Measurements from ENCODE around the gene TEX19. TPM values are rescaled to one million over a fixed set of nuclear protein-coding genes. Genes with fewer than 3 reads are reported as not detected.

Gene TEX19
- total and polyA plus RNA-seq, 2 experiments from 2014 or later: 0.10 to 0.66 TPM

DNA sequence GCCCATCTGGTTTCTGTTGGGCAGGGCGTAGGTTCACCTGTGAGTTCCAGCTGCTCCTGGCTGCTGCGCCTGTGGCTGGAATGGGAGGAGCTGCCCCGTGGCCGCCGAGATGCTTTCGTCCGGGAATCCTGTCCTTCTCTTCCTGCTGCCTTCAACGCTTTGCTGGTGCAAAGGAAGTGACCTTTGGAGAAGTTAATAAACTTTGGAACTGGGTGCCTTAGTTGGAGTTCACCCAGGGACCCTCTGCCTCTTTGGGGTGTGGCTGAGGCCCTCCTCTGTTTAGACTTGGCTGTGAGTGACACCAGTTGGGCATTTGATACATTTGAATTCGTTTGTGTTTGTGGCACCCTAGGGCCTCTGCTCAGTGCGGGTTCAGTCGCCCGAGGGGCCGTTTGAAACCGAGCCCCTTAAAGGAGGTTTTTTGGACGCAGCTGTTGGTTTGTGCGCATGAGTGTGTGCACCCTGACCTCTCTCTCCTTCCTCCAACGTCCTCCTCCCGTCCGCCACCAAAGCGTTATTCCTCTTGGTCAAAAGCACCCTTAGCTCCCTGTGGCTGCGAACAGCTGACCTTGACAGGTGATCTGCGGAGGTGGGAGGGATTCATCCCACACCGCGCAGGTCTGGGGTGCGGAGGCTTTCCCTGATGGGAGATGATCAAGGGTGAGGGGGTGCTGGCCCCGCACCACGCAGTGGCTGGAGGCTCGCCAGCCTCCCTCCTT lies 16.5 kb upstream of the TEX19 start:
- Mint-ChIP-seq H3K4me1 (peaks cover 13% of the 10 kb centered on the region; the same call in 2 of the 3 replicates), H3K4me3 (no peak overlapping the region), H3K27ac (no peak overlapping the region), H3K27me3 (ENCODE audit: insufficient read depth, low read depth, poor library complexity) (peaks cover 18% of the 10 kb centered on the region), H3K9me3 (peaks cover 15% of the 10 kb centered on the region), H3K36me3 (ENCODE audit: low read depth) (peaks cover 4% of the 10 kb centered on the region)
- Histone ChIP-seq H3K36me3 (ENCODE audit: insufficient read depth) (no peaks in the 10 kb centered on the region), H2AFZ (no peak overlapping the region), H4K20me1 (replicated peaks; ENCODE audit: insufficient read depth) (0 out of 2 replicates have a peak, but pooled peaks cover under 1% of the 10 kb centered on the region), H3K79me2 (replicated peaks; ENCODE audit: insufficient read depth) (no peaks in the 10 kb centered on the region), H3K4me2 (no peak overlapping the region), H3K4me3 (no peak overlapping the region), H3K4me1 (ENCODE audit: insufficient read depth) (no peaks in the 10 kb centered on the region), H3K27ac (ENCODE audit: low read depth) (no peak overlapping the region), H3K9me2 (ENCODE audit: insufficient read depth) (no peaks in the 10 kb centered on the region), H3K27me3 (ENCODE audit: insufficient read depth) (peaks cover 5% of the 10 kb centered on the region; the same call in 1 of the 2 replicates), H3F3A (replicated peaks; ENCODE audit: low read depth) (no peaks in the 10 kb centered on the region)
- TF ChIP-seq, protein P1, sequence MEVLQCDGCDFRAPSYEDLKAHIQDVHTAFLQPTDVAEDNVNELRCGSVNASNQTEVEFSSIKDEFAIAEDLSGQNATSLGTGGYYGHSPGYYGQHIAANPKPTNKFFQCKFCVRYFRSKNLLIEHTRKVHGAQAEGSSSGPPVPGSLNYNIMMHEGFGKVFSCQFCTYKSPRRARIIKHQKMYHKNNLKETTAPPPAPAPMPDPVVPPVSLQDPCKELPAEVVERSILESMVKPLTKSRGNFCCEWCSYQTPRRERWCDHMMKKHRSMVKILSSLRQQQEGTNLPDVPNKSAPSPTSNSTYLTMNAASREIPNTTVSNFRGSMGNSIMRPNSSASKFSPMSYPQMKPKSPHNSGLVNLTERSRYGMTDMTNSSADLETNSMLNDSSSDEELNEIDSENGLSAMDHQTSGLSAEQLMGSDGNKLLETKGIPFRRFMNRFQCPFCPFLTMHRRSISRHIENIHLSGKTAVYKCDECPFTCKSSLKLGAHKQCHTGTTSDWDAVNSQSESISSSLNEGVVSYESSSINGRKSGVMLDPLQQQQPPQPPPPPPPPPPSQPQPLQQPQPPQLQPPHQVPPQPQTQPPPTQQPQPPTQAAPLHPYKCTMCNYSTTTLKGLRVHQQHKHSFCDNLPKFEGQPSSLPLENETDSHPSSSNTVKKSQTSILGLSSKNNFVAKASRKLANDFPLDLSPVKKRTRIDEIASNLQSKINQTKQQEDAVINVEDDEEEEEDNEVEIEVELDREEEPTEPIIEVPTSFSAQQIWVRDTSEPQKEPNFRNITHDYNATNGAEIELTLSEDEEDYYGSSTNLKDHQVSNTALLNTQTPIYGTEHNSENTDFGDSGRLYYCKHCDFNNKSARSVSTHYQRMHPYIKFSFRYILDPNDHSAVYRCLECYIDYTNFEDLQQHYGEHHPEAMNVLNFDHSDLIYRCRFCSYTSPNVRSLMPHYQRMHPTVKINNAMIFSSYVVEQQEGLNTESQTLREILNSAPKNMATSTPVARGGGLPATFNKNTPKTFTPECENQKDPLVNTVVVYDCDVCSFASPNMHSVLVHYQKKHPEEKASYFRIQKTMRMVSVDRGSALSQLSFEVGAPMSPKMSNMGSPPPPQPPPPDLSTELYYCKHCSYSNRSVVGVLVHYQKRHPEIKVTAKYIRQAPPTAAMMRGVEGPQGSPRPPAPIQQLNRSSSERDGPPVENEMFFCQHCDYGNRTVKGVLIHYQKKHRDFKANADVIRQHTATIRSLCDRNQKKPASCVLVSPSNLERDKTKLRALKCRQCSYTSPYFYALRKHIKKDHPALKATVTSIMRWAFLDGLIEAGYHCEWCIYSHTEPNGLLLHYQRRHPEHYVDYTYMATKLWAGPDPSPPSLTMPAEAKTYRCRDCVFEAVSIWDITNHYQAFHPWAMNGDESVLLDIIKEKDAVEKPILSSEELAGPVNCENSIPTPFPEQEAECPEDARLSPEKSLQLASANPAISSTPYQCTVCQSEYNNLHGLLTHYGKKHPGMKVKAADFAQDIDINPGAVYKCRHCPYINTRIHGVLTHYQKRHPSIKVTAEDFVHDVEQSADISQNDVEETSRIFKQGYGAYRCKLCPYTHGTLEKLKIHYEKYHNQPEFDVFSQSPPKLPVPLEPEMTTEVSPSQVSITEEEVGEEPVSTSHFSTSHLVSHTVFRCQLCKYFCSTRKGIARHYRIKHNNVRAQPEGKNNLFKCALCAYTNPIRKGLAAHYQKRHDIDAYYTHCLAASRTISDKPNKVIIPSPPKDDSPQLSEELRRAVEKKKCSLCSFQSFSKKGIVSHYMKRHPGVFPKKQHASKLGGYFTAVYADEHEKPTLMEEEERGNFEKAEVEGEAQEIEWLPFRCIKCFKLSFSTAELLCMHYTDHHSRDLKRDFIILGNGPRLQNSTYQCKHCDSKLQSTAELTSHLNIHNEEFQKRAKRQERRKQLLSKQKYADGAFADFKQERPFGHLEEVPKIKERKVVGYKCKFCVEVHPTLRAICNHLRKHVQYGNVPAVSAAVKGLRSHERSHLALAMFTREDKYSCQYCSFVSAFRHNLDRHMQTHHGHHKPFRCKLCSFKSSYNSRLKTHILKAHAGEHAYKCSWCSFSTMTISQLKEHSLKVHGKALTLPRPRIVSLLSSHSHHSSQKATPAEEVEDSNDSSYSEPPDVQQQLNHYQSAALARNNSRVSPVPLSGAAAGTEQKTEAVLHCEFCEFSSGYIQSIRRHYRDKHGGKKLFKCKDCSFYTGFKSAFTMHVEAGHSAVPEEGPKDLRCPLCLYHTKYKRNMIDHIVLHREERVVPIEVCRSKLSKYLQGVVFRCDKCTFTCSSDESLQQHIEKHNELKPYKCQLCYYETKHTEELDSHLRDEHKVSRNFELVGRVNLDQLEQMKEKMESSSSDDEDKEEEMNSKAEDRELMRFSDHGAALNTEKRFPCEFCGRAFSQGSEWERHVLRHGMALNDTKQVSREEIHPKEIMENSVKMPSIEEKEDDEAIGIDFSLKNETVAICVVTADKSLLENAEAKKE (CRISPR knock-in tag; IDR thresholded peaks at IDR 0.05): no peak
- TF ChIP-seq JUNB (IDR thresholded peaks at IDR 0.05; ENCODE audit: unreplicated experiment) (no peak), CREB1 (CRISPR knock-in tag; IDR thresholded peaks at IDR 0.05; ENCODE audit: low read depth) (no peak), ZNF331 (CRISPR knock-in tag; IDR thresholded peaks at IDR 0.05; ENCODE audit: low read depth) (no peak), STAT1 (IDR thresholded peaks at IDR 0.05; ENCODE audit: unreplicated experiment) (no peak), EZH2phosphoT487 (IDR thresholded peaks at IDR 0.05; ENCODE audit: unreplicated experiment) (no peak), ZNF114 (CRISPR knock-in tag; IDR thresholded peaks at IDR 0.05) (no peak)
- TF ChIP-seq, protein P2, sequence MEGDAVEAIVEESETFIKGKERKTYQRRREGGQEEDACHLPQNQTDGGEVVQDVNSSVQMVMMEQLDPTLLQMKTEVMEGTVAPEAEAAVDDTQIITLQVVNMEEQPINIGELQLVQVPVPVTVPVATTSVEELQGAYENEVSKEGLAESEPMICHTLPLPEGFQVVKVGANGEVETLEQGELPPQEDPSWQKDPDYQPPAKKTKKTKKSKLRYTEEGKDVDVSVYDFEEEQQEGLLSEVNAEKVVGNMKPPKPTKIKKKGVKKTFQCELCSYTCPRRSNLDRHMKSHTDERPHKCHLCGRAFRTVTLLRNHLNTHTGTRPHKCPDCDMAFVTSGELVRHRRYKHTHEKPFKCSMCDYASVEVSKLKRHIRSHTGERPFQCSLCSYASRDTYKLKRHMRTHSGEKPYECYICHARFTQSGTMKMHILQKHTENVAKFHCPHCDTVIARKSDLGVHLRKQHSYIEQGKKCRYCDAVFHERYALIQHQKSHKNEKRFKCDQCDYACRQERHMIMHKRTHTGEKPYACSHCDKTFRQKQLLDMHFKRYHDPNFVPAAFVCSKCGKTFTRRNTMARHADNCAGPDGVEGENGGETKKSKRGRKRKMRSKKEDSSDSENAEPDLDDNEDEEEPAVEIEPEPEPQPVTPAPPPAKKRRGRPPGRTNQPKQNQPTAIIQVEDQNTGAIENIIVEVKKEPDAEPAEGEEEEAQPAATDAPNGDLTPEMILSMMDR (conservative IDR thresholded peaks at IDR 0.05; ENCODE audit: low read depth in 2 of 2): no peak
- TF ChIP-seq, protein P3, sequence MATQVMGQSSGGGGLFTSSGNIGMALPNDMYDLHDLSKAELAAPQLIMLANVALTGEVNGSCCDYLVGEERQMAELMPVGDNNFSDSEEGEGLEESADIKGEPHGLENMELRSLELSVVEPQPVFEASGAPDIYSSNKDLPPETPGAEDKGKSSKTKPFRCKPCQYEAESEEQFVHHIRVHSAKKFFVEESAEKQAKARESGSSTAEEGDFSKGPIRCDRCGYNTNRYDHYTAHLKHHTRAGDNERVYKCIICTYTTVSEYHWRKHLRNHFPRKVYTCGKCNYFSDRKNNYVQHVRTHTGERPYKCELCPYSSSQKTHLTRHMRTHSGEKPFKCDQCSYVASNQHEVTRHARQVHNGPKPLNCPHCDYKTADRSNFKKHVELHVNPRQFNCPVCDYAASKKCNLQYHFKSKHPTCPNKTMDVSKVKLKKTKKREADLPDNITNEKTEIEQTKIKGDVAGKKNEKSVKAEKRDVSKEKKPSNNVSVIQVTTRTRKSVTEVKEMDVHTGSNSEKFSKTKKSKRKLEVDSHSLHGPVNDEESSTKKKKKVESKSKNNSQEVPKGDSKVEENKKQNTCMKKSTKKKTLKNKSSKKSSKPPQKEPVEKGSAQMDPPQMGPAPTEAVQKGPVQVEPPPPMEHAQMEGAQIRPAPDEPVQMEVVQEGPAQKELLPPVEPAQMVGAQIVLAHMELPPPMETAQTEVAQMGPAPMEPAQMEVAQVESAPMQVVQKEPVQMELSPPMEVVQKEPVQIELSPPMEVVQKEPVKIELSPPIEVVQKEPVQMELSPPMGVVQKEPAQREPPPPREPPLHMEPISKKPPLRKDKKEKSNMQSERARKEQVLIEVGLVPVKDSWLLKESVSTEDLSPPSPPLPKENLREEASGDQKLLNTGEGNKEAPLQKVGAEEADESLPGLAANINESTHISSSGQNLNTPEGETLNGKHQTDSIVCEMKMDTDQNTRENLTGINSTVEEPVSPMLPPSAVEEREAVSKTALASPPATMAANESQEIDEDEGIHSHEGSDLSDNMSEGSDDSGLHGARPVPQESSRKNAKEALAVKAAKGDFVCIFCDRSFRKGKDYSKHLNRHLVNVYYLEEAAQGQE (IDR thresholded peaks at IDR 0.05; ENCODE audit: unreplicated experiment): no peak
- no peak for DNase-seq (ENCODE audit: low spot score)
- ATAC-seq: no peak

Data from GM23338 (cell line).